ENCODE results near the gene BNC2.
"Not testable (repeated sequence)": the region's sequence is repeated elsewhere in the genome, so short reads cannot be mapped to it uniquely, and the experiment has no call there.

The BNC2 gene

GRCh38 chr9:16447946-16448345, 422.5 kb downstream of the BNC2 start:
- CTCF ChIA-PET = interaction anchor here (1.5 to 1.6 kb wide), 2 partner anchors 12 to 15 kb away, joined by 3 to 4 read pairs; no protein-coding TSS in a partner anchor
- POLR2A ChIA-PET = no interaction called here
- TF ChIP-seq, protein P1, sequence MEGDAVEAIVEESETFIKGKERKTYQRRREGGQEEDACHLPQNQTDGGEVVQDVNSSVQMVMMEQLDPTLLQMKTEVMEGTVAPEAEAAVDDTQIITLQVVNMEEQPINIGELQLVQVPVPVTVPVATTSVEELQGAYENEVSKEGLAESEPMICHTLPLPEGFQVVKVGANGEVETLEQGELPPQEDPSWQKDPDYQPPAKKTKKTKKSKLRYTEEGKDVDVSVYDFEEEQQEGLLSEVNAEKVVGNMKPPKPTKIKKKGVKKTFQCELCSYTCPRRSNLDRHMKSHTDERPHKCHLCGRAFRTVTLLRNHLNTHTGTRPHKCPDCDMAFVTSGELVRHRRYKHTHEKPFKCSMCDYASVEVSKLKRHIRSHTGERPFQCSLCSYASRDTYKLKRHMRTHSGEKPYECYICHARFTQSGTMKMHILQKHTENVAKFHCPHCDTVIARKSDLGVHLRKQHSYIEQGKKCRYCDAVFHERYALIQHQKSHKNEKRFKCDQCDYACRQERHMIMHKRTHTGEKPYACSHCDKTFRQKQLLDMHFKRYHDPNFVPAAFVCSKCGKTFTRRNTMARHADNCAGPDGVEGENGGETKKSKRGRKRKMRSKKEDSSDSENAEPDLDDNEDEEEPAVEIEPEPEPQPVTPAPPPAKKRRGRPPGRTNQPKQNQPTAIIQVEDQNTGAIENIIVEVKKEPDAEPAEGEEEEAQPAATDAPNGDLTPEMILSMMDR (IDR thresholded peaks at IDR 0.05; ENCODE audit: control extremely low read depth, extremely low read depth, low read depth, missing control alignments) = no peak
- DNase-seq (ENCODE audit: extremely low spot score) = no peak

DNA sequence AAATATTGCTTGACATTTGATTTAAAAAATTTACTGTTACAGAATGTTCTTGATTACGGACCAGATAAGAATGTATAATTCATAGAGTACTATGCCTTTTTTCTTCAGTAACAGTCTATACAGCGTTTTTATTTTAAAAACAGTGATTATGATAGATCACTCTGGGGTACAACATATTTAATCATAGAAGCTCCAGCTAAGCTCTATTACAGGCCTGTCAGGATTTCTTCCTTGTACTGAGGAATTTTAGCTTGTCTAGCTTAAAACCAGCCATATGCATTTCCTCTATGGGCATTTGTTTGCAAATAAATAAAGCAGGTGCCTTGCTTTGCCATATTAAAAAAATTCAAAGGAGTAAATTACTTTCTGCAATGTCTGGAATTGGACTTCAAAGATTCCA, 423.8 kb downstream of the BNC2 start:
- no peak for DNase-seq (ENCODE audit: extremely low spot score)
- ChIA-PET POLR2A (no interaction called here), CTCF (no interaction called here)
- TF ChIP-seq, protein P1 (IDR thresholded peaks at IDR 0.05; ENCODE audit: control extremely low read depth, extremely low read depth, low read depth, missing control alignments) = no peak

DNA sequence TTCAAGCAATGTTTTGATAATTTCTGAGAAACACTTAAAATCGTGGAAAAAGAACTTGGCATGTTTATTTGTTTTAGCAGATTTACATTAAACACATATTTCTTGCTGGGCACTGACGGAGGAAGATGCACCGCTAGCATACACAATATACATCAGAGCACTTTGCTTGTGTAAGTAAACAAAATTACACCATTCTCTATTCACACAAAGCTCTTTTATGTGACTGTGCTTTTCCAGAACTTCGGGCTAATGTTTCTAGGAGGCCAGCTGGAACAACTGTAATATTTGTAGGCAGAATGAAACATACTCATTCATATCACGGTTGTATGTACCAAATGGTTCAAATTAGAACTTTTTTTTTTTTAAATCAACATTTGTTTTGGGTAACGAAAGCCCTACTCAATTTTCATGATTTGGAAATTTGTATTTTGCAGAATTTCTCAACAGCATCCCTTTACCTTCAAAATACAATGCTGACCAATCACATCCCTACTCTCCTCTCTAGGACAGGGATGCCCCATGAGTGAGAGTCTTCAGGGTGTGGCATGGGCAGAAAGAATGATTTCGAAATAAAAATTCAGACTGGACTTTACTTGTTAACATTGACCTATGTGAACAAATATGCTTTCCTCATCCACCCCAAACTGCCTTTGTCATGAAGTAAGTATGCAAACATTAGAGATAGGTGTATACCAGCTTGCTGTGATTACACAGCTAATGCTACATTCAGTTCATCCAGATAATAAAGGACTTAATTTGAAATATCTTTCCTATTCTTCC, 425.1 kb downstream of the BNC2 start:
- ChIA-PET POLR2A (no interaction called here), CTCF (no interaction called here)

GRCh38 chr9:16442622-16443021, 427.8 kb downstream of the BNC2 start:
- TF ChIP-seq, protein P1 (IDR thresholded peaks at IDR 0.05; ENCODE audit: control extremely low read depth, extremely low read depth, low read depth, missing control alignments) = no peak
- DNase-seq (ENCODE audit: extremely low spot score) = no peak
- CTCF ChIA-PET = no interaction called here
- POLR2A ChIA-PET = no interaction called here

More for the DNA sequence above, 425.1 kb downstream of the BNC2 start:
- DNase-seq (ENCODE audit: extremely low spot score) = no peak
- TF ChIP-seq, protein P1 (IDR thresholded peaks at IDR 0.05; ENCODE audit: control extremely low read depth, extremely low read depth, low read depth, missing control alignments) = no peak

DNA sequence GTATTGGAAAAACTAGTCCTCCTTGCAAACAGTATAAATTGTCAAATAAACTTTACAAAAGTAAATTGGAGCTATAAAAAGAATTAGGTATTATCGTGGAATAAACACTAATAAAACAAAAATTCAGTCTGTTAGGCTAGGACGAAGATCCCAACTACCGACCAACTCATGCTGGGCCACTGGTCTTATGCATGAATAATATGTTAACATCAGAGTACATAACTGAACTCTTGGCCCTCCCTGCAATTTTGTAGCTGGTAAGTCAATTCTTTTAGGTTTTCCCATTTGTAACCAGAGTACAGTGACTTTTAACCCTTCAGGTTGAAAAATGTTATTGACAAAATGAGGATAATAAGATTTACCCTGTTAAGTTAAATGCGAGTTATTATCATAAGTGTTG, 428.7 kb downstream of the BNC2 start:
- no peak for DNase-seq (ENCODE audit: extremely low spot score)
- ChIA-PET CTCF (interaction anchor here (1.4 kb wide), 1 partner anchor 12 kb away, joined by 4 read pairs; no protein-coding TSS in a partner anchor), POLR2A (no interaction called here)
- TF ChIP-seq, protein P1 (IDR thresholded peaks at IDR 0.05; ENCODE audit: control extremely low read depth, extremely low read depth, low read depth, missing control alignments) = no peak

DNA sequence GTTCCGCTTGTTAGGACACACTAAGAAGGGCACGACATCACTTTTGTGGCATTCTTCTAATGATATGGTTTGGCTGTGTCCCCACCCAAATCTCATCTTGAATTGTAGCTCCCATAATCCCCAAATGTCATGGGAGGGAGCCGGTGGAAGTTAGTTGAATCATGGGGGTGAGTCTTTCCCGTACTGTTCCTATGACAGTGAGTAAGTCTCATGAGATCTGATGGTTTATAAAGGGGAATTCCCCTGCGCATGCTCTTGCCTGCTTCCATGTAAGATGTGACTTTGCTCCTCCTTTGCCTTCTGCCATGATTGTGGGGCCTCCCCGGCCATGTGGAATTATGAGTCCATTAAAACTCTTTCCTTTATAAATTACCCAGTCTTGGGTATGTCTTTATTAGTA, 431.6 kb downstream of the BNC2 start:
- CTCF ChIA-PET; DNase-seq (ENCODE audit: extremely low spot score); POLR2A ChIA-PET: not testable (repeated sequence)

DNA sequence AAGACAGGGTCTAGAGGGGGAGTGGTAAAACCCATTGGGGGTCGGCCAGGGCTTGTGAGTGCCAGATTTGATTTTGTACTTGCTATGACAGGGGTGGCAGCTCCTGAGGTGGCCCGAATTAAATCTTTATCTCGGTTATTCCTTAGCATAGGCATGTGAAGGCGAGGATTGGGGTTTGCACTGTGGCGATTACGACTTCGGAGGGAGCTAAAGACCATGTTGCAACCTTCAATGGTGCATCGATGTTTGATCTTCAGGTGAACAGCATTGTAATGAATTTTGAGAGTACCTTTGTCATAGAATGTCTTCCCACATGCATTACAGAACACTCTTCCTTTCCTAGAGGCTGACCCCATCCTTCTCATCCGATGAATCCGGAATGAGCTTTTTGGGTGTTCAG, 433.9 kb downstream of the BNC2 start:
- DNase-seq (ENCODE audit: extremely low spot score) = no peak
- POLR2A ChIA-PET = no interaction called here
- TF ChIP-seq, protein P1 (IDR thresholded peaks at IDR 0.05; ENCODE audit: control extremely low read depth, extremely low read depth, low read depth, missing control alignments) = no peak
- CTCF ChIA-PET = no interaction called here

Data from GM10248 (cell line).